Measurements from ENCODE around the gene PRPF8.

DNA sequence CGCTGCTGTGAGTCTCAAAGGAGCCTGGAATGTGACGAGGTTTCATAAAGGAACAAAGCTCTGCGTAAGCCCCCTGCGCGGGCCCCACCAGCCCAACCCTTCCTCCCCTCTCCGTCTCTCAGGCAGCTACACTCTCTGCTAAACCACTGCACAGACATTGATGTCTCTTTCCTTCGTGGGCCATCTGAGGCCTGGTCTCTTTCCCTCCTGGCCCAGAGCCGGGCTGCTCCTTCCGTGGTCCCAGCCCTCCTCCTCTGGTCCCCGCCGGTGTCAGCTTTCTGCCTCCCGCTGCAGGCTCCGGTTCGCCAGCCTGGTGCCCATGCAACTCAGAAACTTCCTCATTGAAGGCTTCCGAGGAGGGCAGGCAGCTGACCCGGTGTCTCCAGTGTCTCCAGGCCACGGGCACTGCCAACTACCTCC lies 46.5 kb downstream of the PRPF8 start:
- TF ChIP-seq RAD21 (IDR thresholded peaks at IDR 0.05; ENCODE audit: low read length): no peak
- no peak for TF ChIP-seq TEAD4 (IDR thresholded peaks at IDR 0.05; ENCODE audit: borderline replicate concordance, insufficient read depth)
- TF ChIP-seq EP300 (IDR thresholded peaks at IDR 0.05; ENCODE audit: borderline replicate concordance in 1 of 2, low read depth in 1 of 2, low read length in 1 of 2): no peak
- TF ChIP-seq, protein P1, sequence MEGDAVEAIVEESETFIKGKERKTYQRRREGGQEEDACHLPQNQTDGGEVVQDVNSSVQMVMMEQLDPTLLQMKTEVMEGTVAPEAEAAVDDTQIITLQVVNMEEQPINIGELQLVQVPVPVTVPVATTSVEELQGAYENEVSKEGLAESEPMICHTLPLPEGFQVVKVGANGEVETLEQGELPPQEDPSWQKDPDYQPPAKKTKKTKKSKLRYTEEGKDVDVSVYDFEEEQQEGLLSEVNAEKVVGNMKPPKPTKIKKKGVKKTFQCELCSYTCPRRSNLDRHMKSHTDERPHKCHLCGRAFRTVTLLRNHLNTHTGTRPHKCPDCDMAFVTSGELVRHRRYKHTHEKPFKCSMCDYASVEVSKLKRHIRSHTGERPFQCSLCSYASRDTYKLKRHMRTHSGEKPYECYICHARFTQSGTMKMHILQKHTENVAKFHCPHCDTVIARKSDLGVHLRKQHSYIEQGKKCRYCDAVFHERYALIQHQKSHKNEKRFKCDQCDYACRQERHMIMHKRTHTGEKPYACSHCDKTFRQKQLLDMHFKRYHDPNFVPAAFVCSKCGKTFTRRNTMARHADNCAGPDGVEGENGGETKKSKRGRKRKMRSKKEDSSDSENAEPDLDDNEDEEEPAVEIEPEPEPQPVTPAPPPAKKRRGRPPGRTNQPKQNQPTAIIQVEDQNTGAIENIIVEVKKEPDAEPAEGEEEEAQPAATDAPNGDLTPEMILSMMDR (IDR thresholded peaks at IDR 0.05): no peak
- TF ChIP-seq TAF1 (IDR thresholded peaks at IDR 0.05; ENCODE audit: borderline replicate concordance, low read depth, low read length): no peak
- TF ChIP-seq POLR2AphosphoS5 (IDR thresholded peaks at IDR 0.05; ENCODE audit: low read depth, low read length): no peak
- TF ChIP-seq, protein P2, sequence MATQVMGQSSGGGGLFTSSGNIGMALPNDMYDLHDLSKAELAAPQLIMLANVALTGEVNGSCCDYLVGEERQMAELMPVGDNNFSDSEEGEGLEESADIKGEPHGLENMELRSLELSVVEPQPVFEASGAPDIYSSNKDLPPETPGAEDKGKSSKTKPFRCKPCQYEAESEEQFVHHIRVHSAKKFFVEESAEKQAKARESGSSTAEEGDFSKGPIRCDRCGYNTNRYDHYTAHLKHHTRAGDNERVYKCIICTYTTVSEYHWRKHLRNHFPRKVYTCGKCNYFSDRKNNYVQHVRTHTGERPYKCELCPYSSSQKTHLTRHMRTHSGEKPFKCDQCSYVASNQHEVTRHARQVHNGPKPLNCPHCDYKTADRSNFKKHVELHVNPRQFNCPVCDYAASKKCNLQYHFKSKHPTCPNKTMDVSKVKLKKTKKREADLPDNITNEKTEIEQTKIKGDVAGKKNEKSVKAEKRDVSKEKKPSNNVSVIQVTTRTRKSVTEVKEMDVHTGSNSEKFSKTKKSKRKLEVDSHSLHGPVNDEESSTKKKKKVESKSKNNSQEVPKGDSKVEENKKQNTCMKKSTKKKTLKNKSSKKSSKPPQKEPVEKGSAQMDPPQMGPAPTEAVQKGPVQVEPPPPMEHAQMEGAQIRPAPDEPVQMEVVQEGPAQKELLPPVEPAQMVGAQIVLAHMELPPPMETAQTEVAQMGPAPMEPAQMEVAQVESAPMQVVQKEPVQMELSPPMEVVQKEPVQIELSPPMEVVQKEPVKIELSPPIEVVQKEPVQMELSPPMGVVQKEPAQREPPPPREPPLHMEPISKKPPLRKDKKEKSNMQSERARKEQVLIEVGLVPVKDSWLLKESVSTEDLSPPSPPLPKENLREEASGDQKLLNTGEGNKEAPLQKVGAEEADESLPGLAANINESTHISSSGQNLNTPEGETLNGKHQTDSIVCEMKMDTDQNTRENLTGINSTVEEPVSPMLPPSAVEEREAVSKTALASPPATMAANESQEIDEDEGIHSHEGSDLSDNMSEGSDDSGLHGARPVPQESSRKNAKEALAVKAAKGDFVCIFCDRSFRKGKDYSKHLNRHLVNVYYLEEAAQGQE (IDR thresholded peaks at IDR 0.05; ENCODE audit: low read depth, low read length): no peak
- TF ChIP-seq, protein P3, sequence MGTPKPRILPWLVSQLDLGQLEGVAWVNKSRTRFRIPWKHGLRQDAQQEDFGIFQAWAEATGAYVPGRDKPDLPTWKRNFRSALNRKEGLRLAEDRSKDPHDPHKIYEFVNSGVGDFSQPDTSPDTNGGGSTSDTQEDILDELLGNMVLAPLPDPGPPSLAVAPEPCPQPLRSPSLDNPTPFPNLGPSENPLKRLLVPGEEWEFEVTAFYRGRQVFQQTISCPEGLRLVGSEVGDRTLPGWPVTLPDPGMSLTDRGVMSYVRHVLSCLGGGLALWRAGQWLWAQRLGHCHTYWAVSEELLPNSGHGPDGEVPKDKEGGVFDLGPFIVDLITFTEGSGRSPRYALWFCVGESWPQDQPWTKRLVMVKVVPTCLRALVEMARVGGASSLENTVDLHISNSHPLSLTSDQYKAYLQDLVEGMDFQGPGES (IDR thresholded peaks at IDR 0.05; ENCODE audit: low read depth, low read length): no peak
- no peak for TF ChIP-seq MAX (IDR thresholded peaks at IDR 0.05; ENCODE audit: low read depth)
- no peak for TF ChIP-seq USF2 (IDR thresholded peaks at IDR 0.05; ENCODE audit: borderline replicate concordance, low read depth, low read length)
- TF ChIP-seq MXI1 (IDR thresholded peaks at IDR 0.05; ENCODE audit: low read depth, low read length): no peak
- no peak for TF ChIP-seq ELF1 (IDR thresholded peaks at IDR 0.05)
- no peak for TF ChIP-seq SIN3A (IDR thresholded peaks at IDR 0.05; ENCODE audit: borderline replicate concordance, low read depth, low read length)
- no peak for TF ChIP-seq NRF1 (IDR thresholded peaks at IDR 0.05; ENCODE audit: low read depth, low read length)
